CD4-positive, alpha-beta T cell treated with Interleukin-2 at 100 ng/mL for 4 hours (primary cell): ENCODE results near the gene UBXN10.

Experiments used
- DNase-seq: peaks from one replicate; pipeline ENCODE4 v3.0.0-alpha.2; 2020; ENCODE audit warnings: low spot score

Gene UBXN10

DNA sequence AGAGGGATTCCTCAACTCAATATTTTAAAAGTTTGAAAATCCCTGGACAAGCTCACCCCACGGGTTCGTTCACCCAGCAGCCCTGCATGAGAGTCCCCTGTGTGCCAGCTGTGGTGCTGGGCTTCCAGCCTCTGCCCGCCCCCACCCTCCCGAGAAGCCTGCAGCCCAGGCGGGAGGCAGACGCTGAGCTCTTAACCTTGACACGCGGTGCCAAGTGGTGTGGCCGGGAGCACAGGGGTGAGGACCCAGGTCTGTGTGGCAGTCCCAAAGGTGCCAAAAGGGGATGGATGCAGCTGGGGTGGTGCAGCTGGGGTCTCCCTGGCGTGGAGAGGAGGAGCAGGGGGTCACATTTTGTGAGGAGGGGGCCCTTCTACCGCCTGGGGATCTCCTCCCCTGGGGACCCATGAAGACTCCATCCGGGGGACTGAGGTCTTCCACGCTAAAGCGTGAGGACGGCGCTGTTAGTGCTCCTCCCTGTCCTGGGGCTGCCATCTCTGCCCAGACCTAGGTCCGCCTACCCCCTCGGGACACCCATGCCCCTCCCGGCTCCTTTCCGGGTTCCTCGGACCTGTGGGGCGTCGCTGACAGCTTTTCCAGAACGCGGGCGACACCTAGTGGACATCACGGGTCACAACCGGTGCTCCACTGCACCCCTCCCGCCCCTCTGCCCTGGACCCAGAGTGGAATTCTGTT is 33.8 kb upstream of the UBXN10 start:
- DNase-seq: peak; percentile 76

DNA sequence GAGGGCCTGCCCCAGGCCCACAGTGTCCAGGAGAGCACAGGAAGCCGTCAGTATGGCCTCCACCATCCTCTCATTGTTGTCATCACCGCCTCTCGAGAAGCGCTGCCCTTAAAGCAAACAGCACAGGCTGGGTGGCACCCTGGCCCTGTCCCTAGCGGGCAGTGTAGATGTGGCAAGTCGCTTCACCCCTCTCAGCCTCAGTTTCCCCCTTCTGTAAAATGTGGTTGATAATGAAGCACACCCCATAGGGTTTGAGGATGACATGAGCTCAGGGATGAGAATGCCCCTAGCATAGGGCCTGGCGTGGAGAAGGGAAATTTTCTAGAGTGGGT is 33.3 kb upstream of the UBXN10 start:
- no peak for DNase-seq

DNA sequence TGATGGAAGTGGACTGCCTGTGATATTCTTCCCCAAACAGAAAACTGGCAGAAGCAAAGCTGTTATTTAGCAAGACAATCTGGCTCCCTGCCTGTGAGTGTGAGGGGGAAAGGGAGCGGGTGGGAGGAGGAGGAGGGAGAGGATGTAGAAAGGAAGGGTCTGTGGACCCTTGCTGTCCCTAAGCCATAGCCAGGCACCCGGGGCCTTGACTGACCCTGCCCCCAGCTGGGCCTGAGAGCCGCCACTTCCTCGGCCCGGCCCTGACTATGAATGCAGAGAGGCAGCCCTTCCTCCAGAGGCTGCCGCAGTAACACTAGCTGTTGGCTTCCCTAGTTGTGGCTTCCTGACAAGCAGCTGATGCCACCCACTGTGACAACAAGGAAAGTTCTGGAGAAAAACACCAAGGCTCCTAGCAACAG is 32.9 kb upstream of the UBXN10 start:
- DNase-seq: no peak

DNA sequence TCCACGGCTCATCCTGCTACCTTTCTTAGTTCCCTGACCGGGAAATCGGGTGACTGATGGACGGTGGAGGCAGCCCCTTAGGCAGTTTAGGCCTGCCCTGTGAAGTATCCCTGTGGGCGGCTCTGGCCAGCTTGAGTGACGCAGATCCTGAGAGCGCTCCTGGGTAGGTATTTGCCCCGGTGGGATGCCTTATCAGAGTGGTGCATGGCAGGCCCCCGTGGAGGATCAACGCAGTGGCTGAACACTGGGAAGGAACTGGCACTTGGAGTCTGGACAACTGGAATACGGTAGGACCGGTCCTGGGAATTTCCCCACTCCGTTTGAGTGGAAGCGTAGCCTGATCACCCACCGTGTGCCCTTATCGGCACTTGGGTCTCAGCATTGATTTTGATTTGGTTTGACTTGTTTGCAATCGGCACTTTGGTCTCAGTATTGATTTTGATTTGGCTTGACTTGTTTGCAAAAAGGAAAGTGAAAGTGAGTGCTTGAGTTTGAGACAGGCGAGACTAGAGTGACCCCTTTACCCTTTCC is 31.5 kb upstream of the UBXN10 start:
- DNase-seq: no peak

DNA sequence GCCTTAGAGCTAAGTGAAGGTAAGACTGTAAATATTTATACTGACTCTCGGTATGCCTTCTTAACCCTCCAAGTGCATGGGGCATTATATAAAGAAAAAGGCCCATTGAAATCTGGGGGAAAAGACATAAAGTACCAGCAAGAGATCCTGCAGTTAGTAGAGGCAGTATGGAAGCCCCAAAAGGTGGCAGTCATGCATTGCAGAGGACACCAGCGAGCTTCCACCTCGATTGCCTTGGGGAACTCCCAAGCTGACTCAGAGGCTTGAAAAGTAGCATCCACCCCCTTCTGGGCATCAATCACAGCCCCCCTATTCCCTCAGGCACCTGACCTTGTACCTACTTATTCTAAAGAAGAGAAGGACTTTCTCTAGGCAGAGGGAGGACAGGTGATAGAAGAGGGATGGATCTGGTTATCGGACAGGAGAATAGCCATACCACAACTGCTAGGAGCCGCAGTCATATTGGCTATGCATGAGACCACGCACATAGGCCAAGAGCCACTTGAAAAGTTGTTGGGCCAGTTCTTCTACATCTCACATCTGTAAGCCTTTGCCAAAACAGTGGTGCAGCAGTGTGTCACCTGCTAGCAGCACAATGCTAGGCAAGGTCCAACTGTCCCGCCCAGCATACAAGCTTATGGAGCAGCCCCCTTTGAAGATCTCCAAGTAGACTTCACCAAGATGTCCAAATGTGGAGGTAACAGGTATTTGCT is 27.4 kb upstream of the UBXN10 start:
- peak; percentile 8 for DNase-seq

DNA sequence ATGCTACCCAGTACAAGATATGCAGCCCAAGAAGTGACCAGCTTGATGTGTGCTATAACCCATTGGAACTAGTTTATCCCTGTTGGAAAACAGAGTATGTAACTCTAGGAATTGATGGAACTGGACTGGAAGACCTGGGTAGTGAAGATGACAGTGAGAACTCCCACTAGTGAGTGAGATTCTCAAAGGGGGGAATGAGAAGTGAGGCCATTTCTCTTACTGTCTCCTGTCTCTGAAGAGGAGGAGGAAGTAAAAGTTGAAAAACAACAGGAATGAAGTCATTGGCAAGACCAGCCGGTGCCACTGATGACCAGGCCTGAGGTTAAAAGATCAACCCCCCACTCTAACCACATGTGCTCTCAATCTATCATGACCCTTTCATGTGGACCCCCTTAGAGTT is 25.9 kb upstream of the UBXN10 start:
- no peak for DNase-seq

DNA sequence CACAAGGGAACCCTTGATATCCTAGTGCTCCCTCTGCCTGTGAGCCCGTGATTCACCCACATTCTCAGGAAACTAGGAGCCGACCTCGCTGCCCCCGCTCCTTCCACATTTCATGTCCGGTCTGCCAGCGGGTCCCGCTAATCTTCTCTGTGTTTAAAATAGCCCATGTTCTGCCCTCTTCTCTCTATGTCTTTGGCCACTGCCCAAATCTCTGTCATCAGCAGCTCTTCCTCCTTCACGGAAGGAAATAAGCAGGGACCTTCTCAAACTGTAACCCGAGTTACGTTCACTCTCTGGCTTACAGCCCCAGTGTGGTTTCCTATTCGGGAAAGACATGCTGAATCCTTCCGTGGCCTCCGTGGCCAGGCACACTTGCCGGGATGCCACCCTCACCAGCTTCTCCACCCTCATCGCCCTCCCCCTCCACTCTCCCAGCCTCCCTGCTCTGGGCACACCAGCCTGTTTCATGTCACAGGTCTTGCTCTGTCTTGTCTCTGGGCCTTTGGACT is 21.1 kb upstream of the UBXN10 start:
- no peak for DNase-seq

DNA sequence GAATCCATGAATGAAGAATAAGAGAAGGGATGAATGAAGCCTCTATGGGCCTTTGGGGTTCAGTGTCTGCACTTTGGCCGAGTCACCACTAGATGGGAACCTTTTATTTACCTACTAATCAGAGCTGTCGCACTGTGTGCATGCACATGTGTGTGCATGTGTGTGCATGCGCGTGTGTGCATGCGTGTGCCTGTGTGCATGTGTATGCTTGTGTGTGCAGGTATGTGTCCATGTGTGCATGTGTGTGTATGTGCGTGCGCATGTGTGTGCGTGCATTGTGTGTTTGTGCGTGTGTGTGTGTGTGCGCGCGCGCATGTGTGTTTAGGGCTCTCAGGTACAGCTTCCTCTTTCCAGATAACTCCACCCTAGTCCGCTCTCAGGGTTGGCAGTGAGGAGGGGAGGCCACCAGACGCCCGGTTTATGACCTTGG is 20.4 kb upstream of the UBXN10 start:
- no peak for DNase-seq

DNA sequence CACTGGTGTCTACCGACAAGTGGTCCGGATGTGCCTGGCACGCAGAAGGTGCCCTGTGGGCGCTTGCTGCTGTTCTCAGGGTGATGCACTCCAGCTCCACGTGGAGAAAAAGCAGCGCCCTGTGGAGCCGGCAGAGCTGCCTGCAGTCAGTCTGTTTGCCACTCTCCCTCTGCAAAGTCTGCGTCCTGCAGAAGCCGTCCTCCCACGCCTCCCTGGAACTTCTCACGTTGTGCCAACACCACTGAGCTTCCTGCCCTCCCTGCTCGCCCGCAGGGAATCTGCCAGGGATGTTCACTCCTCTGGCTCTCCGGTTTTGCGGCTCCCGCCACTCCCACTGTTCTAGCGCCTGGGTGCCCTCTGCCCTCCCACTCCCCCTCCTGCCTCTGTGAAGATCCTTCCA is 19.8 kb upstream of the UBXN10 start:
- DNase-seq: no peak

DNA sequence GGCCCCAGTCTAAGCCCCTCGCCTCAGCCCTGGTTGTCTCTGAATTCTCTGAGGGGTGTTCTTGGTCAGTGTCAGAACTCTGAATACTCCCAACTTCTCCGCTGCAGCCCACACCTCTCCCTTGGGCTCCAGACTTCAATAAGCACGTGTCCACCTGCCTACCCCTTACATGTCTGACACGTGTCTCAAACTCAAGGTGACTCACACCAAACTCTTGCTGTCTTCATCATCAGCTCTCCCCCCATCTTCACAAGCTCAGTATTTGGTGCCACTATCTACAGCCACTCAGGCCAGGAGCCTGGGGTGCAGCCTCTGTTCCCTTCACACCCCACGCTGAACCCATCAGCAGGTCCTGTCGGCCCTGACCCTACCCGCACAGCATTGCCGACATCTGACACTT is 18.8 kb upstream of the UBXN10 start:
- no peak for DNase-seq

DNA sequence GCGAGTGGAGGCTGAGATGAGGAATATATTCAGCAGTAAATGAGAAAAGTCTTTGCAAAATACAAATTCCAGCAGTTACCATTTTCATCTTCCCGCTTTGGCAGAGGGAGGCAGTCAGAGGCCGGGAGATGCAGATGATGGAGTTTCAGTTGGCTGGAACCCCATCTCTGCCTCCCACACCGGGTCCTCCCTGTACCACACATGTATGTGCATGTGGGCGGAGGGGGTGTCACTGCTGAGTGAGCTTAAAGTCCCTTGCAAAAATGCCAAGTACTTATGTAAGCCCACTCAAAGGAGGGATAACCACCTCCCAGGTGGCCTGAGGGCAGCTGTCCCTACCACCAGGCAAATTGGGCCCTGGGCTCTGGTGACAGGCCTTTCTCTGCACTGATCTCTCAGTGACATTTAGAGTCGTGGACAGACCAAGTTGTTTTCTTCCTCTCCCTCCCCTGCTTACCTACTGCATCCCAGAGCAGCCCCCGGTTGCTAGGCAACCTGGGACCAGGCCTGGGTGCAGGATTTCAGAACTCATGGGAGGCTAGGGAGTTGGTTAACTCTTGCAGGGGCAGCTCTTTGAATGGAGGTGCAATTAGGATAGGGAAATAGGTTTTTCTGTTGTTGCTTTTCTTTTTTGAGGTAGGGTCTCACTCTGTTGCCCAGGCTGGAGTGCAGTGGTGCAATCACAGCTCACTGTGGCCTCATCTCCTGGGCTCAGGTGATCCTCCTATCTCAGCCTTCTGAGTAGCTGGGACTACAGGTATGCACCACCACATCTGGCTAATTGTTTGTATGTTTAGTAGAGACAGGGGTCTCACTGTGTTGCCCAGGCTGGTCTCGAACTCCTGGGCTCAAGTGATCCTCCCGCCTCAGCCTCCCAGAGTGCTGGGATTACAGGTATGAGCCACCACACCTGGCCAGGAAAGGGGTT is 17.1 kb upstream of the UBXN10 start:
- DNase-seq: no peak

DNA sequence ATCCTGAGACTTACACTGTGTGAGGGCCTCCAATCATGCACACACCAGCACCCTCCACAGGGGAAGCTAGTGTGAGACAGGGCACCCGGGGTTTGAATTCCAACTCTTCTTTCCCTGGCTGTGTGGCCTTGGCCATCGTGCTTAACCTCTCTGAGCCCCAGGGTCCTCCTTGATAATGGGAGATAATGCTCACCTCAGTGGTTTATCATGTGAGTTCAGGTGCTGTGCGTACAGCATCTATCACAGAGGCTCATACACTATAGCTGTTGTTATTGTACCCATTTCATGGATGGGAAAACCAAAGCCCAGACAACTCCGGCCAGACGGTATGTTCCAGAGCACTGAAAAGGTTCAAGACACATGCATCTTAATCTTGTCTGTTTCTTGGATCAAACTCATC is 16.0 kb upstream of the UBXN10 start:
- DNase-seq: no peak

DNA sequence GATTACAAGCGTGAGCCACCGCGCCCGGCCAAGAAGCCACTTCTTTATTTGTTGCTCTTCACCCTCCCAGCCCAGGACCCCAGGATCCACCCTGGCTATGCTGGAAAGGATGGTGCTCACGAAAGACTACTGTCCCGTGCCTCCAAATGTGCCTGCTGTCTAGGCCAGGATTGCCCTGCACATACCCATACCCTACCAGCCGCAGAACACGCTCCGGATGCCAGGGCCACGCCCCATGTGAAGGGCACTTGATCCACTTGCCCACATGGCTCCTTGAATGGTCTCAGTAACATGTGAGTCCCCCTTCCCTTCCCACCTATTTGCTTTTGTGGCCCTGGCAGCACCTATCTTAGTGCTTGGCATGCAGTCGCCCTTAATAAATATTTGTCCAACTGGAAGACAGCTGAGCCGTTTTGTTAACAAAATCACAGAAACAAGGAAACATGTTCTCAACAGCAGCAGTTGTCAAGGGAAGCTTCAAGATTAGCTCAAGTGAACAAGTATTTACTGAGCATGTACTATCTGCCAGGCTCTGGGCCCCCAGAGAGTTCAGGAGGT is 13.8 kb upstream of the UBXN10 start:
- no peak for DNase-seq

DNA sequence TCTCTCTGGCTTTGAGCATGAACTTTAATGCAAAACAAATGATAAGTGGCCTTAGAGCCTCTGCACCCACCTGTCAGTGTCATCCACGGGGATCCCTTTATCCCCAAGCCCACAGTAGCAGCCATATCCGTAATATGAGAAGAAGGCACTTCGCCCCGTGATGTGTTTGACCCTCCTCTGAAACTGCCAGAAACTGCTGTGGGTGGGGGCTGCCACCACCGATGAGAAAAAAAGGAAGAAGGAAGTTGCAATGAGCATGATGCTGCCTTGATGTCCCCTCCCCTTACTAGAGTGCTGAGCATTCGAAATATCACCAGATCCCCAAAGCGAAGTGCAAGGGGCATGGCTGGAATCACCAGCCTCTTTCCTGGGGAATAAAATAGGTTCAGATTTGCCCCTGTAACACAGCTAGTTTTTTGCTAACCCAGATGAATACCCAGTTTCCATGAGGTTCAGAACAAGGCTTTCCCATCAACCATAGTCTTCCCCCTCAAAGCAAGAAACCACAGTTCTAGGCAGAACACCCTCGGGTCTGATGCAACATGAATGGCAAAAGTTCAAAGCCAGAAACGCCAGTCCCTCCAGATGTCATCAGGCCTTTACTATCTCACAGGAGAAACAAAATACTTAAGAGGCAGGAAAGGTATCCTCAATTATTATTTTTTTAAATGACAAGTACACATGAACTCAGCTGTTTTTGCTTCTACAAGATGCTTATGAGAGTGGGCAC is 10.8 kb upstream of the UBXN10 start:
- no peak for DNase-seq

DNA sequence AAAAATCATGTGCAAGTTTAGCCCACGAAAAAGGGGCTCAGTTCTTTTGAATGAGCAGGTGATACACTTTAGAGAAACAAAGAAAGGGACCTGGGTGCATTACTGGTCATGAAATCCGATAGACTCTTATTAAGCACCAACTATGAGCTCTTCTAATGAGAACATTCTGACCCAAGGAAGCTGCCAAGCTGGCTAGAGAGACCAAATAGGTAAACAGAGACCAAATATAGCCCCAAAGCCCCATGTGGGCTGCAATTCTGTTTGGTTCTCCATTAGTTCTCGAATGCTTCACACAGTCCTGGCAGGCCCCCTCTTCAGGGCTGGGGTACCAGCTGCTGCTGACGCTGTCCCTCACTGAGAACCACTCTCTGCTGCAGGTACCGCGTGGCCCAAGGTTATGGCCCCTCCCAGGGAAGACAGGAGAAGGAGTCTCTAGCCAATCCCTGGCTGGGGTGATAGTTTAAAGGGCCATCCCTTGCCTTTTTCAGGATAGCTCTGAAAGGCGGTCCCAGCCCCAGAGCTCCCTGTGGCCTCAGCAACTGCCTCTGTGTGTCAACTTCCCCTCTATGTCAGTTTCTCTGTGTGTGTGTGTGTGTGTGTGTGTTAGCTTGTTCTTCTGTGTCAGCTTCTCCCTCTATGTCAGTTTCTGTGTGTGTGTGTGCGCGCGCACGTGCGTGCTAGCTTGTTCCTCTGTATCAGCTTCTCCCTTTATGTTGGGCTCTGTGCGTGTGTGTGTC is 7.1 kb upstream of the UBXN10 start:
- no peak for DNase-seq

DNA sequence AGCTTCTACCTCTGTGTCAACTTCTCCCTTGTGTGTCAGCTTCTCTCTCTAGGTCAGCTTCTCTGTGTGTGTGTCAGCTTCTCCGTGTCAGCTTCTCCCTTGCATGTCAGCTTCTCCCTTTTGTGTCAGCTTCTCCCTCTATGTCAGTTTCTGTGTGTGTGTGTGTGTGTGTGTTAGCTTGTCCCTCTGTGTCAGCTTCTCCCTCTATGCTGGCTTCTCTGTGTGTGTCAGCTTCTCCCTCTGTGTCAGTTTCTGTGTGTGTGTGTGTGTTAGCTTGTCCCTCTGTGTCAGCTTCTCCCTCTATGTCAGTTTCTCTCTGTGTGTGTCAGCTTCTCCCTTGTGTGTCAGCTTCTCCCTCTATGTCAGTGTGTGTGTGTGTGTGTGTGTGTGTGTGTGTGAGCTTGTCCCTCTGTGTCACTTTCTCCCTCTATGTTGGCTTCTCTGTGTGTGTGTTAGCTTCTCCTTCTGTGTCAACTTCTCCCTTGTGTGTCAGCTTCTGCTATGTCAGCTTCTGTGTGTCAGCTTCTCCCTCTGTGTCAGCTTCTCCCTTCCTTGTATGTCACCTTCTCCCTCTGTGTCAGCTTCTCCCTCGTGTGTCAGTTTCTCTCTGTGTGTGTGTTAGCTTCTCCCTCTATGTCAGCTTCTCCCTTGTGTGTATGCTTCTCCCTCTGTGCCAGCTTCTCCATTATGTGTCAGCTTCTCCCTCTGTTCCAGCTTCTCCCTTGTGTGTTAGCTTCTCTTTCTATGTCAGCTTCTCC is 6.3 kb upstream of the UBXN10 start:
- DNase-seq: no peak

DNA sequence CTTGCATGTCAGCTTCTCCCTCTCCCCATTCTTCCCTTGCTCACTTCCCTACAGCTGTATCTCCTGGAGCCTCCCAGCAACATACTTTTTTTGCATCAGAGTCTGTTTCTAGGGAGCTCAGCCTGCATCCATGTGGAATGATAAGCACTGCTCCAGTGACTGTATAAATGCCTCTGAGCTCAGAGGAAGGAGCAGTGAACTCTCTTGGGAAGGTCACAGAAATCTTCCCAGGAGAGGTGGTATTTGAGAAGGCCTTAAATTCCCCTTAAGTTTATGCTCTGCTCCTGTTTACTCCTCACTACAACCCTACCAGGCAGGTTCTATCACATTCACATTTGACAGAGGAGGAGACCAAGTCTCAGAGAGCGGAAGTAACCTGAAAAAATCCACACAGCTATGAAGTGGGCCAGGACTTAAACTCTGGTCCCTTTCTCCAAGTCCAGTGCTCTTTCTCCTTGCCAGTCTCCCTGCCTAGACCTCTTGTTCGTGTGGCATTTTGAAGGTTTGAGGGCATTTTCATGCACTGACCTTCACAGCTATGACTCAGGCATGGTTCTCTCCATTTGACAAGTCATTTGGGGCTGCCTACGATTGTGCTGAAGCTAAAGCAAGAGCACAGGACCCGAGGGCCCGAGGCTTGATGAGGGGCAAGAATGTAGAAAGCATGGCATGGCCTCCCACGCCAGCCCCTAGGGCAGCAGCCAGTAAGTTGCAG is 5.6 kb upstream of the UBXN10 start:
- DNase-seq: no peak

DNA sequence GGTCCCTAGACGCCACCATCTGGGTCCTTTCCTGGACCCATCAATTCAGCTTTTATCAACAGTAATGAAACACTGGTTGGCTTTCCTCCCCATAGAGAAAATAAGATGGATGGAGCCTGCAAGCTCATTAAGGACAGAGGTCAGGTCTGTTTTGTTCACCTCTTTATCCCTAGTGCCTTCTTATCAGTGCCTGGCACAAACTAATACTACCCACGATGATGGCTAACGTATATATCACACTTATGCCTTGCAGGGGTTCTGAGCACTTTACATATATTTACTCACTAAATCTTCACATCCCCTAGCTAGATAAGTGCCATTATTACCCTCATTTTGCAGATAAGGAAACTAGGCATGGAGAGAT is 5.1 kb upstream of the UBXN10 start:
- no peak for DNase-seq

DNA sequence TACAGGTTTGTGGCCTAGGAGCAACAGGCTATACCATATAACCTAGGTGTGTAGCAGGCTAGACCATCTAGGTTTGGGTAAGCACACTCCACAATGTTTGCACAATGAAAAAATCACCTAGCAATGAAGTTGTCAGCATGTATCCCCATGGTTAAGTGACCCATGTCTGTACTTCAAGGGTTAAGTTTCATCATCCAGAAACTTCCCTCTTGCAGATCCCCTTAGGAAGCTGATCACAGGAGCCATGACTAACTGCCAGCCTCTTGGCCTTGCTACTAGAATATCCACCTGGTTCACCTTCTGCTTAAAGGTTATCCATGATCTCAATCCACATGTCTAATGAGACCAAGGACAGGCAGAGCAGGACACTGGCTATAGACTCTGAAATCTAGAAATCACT is 3.5 kb upstream of the UBXN10 start:
- no peak for DNase-seq
